Esophagus squamous epithelium (tissue), 5 donors: Measurements from ENCODE around the gene MIXL1. TPM values are rescaled to one million over a fixed set of nuclear protein-coding genes. Genes with fewer than 3 reads are reported as not detected.
A peak's percentile ranks its signal among the peaks of the same experiment; 100 is the strongest.

Experiments
- DNase-seq: peaks from one replicate; lab custom pipeline; 2025; lab: John Stamatoyannopoulos, UW
- H3K27ac ChIP-seq, 4 donors: fragments of 200-600 bp; sonication (generic); one replicate each; pipeline ENCODE4 v1.5.1; 2016 to 2019; ENCODE audit warnings: mild to moderate bottlenecking in 1 of 4
- H3K27me3 ChIP-seq, 4 donors: fragments of 200-600 bp; sonication (generic); 1 replicate in 3 of 4; 2 replicates in 1 of 4; pipeline versions ENCODE4 v1.5.1 to v1.6.0; 2017 to 2021; ENCODE audit warnings: antibody characterized with exemption in 1 of 4
- H3K36me3 ChIP-seq, 3 donors: fragments of 200-600 bp; sonication (generic); one replicate each; pipeline ENCODE4 v1.5.1; 2016 to 2019
- H3K4me1 ChIP-seq, 3 donors: fragments of 200-600 bp; sonication (generic); one replicate each; pipeline ENCODE4 v1.5.1; 2017 to 2019
- H3K4me3 ChIP-seq, 4 donors: fragments of 200-600 bp; sonication (generic); 1 replicate in 3 of 4; 2 replicates in 1 of 4; pipeline ENCODE4 v1.5.1; 2016 to 2019; ENCODE audit warnings: mild to moderate bottlenecking in 2 of 4, moderate library complexity in 1 of 4
- H3K9me3 ChIP-seq, 3 donors: fragments of 200-600 bp; sonication (generic); one replicate each; pipeline ENCODE4 v1.5.1; 2016 to 2019
- POLR2A ChIP-seq, 4 donors: fragments of 450-650 bp; IDR thresholded peaks; one replicate each; pipeline ENCODE4 v1.6.1; 2017; ENCODE audit warnings: antibody characterized with exemption in 4 of 4, mild to moderate bottlenecking in 4 of 4, moderate library complexity in 3 of 4
- WGBS, 2 donors: methylation state at CpG; one replicate each; pipeline ENCODE4 v1.1.5; 2018; 5-methylcytosine and 5-hydroxymethylcytosine counted together
- intact Hi-C: fragments of 100-400 bp; cut with DNase I; formaldehyde crosslinking; loops from one replicate; pipeline ENCODE4 v1.15.0; 2022
- total RNA-seq, 4 donors: library from RNA; depleted of rRNA; stranded (reverse); fragments of >200 nt; gene quantifications; one replicate each; pipeline ENCODE4 v1.1.0, GENCODE V29; 2016
- TF ChIP-seq, protein P1 (sequence below), 6 experiments: fragments of 450-650 bp in 4 of 6; fragments of 200-600 bp in 2 of 6; sonication (generic) in 2 of 6; IDR thresholded peaks; one replicate each; pipeline ENCODE4 v1.5.1; 2016 to 2019; ENCODE audit warnings: antibody characterized with exemption in 6 of 6, mild to moderate bottlenecking in 4 of 6, moderate library complexity in 4 of 6
- donor health status: DM: yes; HTN: yes; CAD: no.

MIXL1 gene
- total RNA-seq = not detected

DNA sequence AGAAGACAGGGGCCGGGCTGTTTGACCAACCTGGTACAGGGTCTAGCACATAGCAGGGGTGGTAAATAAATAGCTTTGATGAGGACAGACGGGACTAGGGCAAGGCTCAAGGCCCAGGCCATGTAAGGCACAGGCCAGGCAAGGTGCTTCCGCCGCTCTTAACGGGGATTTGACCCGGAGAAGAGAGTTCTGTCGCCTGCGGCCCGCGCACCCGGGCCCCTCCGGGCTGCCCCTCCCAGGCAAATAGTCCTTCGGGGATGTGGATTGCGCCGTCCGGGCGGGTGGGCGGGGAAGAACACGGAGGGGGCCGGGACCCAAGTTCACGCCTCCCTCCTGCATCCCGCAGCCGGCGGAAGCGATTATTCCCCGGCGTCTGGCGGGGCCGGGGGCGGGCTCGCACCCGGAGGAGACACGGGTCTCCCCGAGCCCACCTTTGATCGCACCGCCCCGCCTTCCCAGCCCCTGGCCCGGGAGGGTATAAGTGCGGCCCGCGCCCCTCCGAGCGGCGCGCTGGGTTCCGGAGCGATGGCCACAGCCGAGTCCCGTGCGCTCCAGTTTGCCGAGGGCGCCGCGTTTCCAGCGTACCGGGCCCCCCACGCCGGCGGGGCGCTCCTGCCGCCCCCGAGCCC lies at the start of gene MIXL1:
TSS of gene MIXL1 (plus strand) at position 508 of the 629 bp plus-strand sequence. CDS start at position 526, 18 bp downstream.
- intact Hi-C loops = no loop called here
- H3K27me3 ChIP-seq = peaks cover 0 to 37% (median 7%) of the 10 kb centered on the region in 4 donors
- TF ChIP-seq POLR2A (IDR thresholded peaks at IDR 0.05) = no peak
- TF ChIP-seq, protein P1, sequence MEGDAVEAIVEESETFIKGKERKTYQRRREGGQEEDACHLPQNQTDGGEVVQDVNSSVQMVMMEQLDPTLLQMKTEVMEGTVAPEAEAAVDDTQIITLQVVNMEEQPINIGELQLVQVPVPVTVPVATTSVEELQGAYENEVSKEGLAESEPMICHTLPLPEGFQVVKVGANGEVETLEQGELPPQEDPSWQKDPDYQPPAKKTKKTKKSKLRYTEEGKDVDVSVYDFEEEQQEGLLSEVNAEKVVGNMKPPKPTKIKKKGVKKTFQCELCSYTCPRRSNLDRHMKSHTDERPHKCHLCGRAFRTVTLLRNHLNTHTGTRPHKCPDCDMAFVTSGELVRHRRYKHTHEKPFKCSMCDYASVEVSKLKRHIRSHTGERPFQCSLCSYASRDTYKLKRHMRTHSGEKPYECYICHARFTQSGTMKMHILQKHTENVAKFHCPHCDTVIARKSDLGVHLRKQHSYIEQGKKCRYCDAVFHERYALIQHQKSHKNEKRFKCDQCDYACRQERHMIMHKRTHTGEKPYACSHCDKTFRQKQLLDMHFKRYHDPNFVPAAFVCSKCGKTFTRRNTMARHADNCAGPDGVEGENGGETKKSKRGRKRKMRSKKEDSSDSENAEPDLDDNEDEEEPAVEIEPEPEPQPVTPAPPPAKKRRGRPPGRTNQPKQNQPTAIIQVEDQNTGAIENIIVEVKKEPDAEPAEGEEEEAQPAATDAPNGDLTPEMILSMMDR (IDR thresholded peaks at IDR 0.05) = no peak
- no peak for DNase-seq
- H3K4me1 ChIP-seq = peaks cover 4 to 15% (median 9%) of the 10 kb centered on the region in 3 donors
- peak within 1 kb of the TSS in 1 of 4 donors; percentile 12 for H3K27ac ChIP-seq
- H3K9me3 ChIP-seq = no peaks in the 10 kb centered on the region
- 3% methylated on average over 5 of the region's 62 CpGs; no CpG with 5 or more reads in 1 of the 2 donors for WGBS, 2 donors
- H3K4me3 ChIP-seq = peak within 1 kb of the TSS; percentile 36 to 68 (median 47)
- no peaks in the 10 kb centered on the region for H3K36me3 ChIP-seq

DNA sequence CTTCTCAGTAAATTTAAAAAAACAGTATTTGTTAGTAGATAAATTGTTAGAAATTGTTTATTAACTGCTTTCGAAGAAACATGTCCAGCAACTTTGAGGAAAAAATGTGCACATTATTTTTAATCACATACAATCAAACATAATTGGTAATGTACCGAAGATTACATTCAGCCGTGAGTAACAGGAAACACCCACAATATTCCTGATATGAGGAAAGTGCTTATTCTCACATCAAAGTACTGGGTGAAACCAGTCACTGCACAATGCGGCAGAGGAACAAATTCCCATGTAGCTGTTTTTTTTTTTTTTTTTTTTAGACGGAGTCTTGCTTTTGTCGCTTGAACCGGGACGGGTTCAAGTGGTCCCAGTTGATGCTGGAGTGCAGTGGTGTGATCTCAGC lies 46.6 kb upstream of the MIXL1 start:
- Histone ChIP-seq H3K27me3 (no peaks in the 10 kb centered on the region), H3K9me3 (no peaks in the 10 kb centered on the region), H3K4me1 (peaks cover 4 to 45% (median 5%) of the 10 kb centered on the region in 3 donors), H3K27ac (no peak overlapping the region), H3K36me3 (peaks cover 0 to 10% (median 0%) of the 10 kb centered on the region in 3 donors), H3K4me3 (no peak overlapping the region)
- no peak for DNase-seq
- WGBS, 2 donors = 83 to 92% methylated on average over 6 to 8 of the region's 8 CpGs
- TF ChIP-seq POLR2A (IDR thresholded peaks at IDR 0.05) = no peak
- TF ChIP-seq, protein P1 (IDR thresholded peaks at IDR 0.05) = no peak
- intact Hi-C loops = no loop called here

DNA sequence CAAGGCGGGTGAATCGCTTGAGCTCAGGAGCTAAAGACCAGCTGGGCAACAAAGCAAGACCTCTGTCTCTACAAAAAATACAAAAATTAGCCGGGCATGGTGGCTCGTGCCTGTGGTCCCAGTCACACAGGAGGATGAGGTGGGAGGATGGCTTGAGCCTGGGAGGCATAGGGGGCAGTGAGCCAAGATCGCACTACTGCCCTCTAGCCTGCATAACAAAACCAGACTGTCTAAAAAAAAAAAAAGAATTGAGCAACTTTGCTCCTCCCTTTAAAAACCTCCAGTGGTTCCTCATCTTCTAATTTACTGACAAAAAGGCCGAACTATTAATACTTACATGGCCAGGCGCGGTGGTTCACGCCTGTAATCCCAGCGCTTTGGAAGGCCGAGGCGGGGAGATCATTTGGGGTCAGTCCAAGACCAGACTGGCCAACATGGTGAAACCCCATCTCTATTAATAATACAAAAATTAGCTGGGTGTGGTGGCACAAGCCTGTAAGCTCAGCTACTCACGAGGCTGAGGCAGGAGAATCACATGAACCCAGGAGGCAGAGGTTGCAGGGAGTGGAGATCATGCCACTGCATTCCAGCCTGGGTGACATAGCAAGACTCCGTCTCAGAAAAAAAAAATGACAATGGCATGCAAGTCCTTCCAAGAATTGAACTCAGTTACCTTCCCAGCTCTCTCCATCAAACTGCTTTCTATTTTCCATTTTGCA lies 41.3 kb upstream of the MIXL1 start:
- intact Hi-C loops = loop anchor here (5.0 kb wide), 1 partner anchor 45 kb away; no protein-coding TSS in a partner anchor
- Histone ChIP-seq H3K27me3 (no peaks in the 10 kb centered on the region), H3K4me3 (peak overlapping the region in 1 of 4 donors; percentile 18), H3K9me3 (no peaks in the 10 kb centered on the region), H3K36me3 (peaks cover 0 to 10% (median 0%) of the 10 kb centered on the region in 3 donors), H3K4me1 (peaks cover 23 to 75% (median 32%) of the 10 kb centered on the region in 3 donors), H3K27ac (peak overlapping the region; percentile 49 to 70 (median 63))
- TF ChIP-seq, protein P1 (IDR thresholded peaks at IDR 0.05) = peak in 4 of 6 experiments; percentile 11 to 41 (median 26)
- no peak for TF ChIP-seq POLR2A (IDR thresholded peaks at IDR 0.05)
- 52 to 58% methylated on average over 12 to 14 of the region's 14 CpGs for WGBS, 2 donors
- no peak for DNase-seq

DNA sequence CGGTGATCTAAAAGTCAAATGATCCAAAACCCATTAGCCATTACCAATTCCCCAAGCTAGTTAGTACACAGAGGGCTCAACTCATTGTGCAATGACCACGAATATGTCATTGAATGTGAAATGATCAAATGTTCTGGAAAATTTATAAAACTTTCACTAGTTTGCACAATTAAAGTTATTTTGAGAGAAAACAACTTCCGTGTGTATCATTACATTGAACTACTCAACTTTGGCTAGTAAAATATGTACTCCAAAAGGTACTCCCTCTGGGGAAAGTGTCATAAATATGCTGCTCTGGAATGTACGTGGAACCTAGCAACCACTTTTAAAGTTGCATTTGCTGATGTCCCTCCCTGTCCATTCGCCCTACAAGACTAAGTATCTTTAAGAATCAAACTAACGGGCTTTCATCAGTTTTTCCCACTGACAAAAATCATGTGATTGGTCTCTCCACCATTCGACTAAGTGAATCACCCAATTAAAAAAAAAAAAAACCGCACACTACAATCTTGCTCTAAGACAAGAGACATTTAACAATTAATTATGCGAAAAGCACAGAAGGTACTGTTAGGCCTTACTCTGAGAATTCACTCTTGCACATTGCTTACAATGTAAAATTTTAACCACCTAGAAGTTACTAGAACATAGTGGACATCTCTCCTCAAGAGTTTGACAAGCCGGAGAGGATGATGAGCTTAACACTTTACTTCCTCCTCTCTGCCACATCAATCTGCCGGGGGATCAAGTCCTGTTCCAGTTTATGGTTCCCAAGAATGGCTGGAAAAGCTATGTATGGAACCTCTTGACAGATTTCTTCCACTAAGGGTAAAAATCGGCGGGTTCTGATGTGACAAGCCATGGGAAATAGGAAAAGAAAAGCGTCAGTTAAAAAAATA lies 38.1 kb upstream of the MIXL1 start:
- 13 to 22% methylated on average over 14 of the region's 14 CpGs for WGBS, 2 donors
- peak overlapping the region; percentile 80 to 96 (median 82) for H3K4me3 ChIP-seq
- H3K27ac ChIP-seq = peak overlapping the region; percentile 95 to 99 (median 97)
- intact Hi-C loops = no loop called here
- H3K27me3 ChIP-seq = no peaks in the 10 kb centered on the region
- H3K9me3 ChIP-seq = no peaks in the 10 kb centered on the region
- peaks cover 23 to 60% (median 32%) of the 10 kb centered on the region in 3 donors for H3K4me1 ChIP-seq
- no peak for DNase-seq
- H3K36me3 ChIP-seq = peaks cover 0 to 4% (median 0%) of the 10 kb centered on the region in 3 donors
- TF ChIP-seq, protein P1 (IDR thresholded peaks at IDR 0.05) = no peak
